AG04450 (cell line): Measurements from ENCODE around the gene HPCAL1. TPM values are rescaled to one million over a fixed set of nuclear protein-coding genes. Genes with fewer than 3 reads are reported as not detected.

ENCODE experiments used
- CTCF ChIA-PET: fragments of 300-600, 350-600 bp; formaldehyde crosslinking; extraction: SDS; loops from one replicate; lab custom pipeline; 2022; ENCODE audit warnings: antibody characterized with exemption, inconsistent platforms; lab: Charles Lee
- POLR2A ChIA-PET: fragments of 350-600 bp; formaldehyde crosslinking; extraction: SDS; loops from one replicate; lab custom pipeline; 2021; ENCODE audit warnings: antibody characterized with exemption, inconsistent platforms; lab: Yijun Ruan, JAX
- DNase-seq: peaks from one replicate; pipeline ENCODE4 v3.0.0-alpha.2; 2011; ENCODE audit warnings: low read depth, low spot score
- H3K27ac ChIP-seq: one replicate; pipeline ENCODE4 v1.5.1; 2012; ENCODE audit warnings: low read depth, low read length, control low read depth
- H3K27me3 ChIP-seq: one replicate; pipeline ENCODE4 v1.6.0; 2012; ENCODE audit warnings: low read length; ENCODE audit not compliant: control insufficient read depth, insufficient read depth
- H3K4me3 ChIP-seq: 2 replicates; pipeline ENCODE4 v1.5.1; 2011; ENCODE audit warnings: mild to moderate bottlenecking, low read depth, low read length, control low read depth
- H3K9me3 ChIP-seq: 2 replicates; pipeline ENCODE4 v1.5.1; 2012; ENCODE audit warnings: low read length; ENCODE audit not compliant: control insufficient read depth, insufficient read depth
- polyA plus RNA-seq: library from polyadenylated mRNA; depleted of rRNA; stranded (reverse); fragments of >200 nt; gene quantifications from 2 replicates; pipeline ENCODE4 v1.2.3, GENCODE V29; 2011
- TF ChIP-seq, protein P1 (sequence below): IDR thresholded peaks from 2 replicates; pipeline ENCODE4 v1.5.1; 2011; ENCODE audit warnings: low read depth, low read length, control low read depth, inconsistent platforms

The HPCAL1 gene
- polyA plus RNA-seq, 1 experiment, result 14.4 TPM

DNA sequence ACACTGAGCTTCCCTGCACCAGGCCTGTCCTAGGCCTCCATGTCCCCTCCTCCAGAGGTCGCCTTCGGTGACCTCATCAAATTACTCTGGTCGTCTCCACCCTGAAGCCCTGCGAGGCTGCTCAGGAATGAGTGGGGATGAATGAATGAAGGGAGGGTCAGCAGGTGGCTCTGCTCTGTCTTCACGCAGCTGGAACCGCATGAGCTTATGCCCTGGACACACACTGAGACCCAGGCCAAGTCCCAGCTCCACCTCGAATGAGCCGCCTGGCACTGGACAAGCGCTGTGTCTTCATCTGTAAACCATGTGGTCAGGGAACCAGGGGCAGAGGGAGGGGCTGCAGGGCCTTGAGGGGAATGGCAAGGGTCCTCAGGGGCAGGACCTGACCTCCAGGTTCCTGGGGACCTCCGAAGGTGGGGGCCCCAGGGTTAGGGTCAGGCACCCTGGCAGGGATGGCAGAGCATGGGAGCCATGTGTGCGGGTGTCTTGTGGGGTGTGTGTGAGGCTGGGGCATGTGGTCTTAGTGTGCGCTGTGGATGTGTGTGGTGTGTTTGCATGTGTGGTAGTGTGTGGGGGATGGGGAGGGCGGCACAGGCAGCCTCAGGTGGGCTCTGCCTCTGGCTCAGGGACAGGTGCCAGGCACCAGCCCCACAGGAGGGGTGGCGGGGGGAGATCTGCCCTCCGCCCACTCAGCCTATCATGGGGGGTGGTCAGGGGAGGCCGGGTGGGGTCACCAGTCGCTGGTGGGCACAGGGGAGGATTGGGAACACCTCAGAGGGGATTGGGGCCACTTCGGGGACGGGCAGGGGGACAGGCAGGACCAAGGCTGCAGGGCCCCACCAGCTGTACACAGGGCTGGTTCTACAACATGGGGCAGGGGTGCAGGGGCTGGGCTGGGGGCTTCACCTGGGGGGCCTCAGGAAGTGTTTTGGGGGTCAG, 131.5 kb downstream of the HPCAL1 start:
- POLR2A ChIA-PET, result interaction anchor here (0.8 to 1.2 kb wide), 4 partner anchors 14 to 377 kb away, joined by 4 to 13 read pairs (median 6); partner anchors contain the start of gene ODC1
- no peak for DNase-seq
- H3K4me3 ChIP-seq, result no peak overlapping the region
- TF ChIP-seq, protein P1, sequence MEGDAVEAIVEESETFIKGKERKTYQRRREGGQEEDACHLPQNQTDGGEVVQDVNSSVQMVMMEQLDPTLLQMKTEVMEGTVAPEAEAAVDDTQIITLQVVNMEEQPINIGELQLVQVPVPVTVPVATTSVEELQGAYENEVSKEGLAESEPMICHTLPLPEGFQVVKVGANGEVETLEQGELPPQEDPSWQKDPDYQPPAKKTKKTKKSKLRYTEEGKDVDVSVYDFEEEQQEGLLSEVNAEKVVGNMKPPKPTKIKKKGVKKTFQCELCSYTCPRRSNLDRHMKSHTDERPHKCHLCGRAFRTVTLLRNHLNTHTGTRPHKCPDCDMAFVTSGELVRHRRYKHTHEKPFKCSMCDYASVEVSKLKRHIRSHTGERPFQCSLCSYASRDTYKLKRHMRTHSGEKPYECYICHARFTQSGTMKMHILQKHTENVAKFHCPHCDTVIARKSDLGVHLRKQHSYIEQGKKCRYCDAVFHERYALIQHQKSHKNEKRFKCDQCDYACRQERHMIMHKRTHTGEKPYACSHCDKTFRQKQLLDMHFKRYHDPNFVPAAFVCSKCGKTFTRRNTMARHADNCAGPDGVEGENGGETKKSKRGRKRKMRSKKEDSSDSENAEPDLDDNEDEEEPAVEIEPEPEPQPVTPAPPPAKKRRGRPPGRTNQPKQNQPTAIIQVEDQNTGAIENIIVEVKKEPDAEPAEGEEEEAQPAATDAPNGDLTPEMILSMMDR, result no peak
- H3K27me3 ChIP-seq, result no peaks in the 10 kb centered on the region
- CTCF ChIA-PET, result interaction anchor here (0.6 to 4.2 kb wide), 64 partner anchors 8 to 805 kb away, joined by 3 to 171 read pairs (median 6); no protein-coding TSS in a partner anchor
- no peaks in the 10 kb centered on the region for H3K9me3 ChIP-seq
- H3K27ac ChIP-seq, result no peak overlapping the region

DNA sequence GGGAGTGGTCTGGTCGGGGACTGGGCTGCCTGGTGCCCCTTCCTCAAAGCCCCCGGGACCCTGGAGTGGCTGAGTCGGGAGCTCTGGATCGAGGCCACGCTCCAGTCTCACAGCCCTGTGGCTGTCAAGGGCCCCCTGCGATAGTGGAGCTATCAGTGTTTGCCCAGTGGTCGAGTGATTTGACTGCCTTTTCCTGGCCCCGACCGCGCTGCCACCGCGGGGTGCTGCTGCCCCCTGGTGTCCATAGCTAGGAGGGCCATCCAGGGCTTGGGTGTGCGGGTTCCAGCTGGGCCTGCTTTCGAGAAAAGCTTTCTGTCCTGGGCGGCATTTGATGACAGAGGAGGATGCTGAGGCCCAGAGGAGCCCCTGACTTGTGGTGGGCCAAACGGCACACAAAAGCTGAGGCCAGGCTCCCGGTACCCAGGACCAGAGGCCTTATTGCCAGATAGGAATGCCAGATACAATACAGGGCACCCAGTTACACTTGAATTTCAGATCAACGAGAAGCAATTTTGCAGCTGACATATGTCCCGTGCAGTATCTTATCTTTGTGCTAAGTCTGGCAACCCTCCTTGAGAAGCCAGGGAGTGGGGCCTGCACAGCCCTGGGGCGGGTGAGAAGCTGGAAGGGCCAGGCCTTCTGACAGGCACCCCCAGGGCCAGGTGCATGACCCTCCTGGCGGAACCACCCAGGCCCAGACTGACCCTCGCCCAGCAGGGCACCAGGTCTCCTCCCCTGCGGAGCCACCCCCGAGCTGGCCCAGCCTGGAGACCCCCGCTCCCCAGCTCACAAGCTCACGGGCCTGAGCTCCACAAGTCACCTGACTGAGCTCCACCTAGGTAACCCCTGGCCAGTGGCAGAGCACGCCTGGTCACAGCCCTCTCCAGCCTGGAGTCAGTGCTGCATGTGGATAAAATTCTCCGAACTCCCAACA, 132.4 kb downstream of the HPCAL1 start:
- ChIA-PET POLR2A (interaction anchor here (0.5 to 1.2 kb wide), 7 partner anchors 13 to 378 kb away, joined by 3 to 13 read pairs (median 4); partner anchors contain the start of gene ODC1), CTCF (interaction anchor here (0.5 to 4.2 kb wide), 68 partner anchors 9 to 806 kb away, joined by 3 to 171 read pairs (median 5); no protein-coding TSS in a partner anchor)
- Histone ChIP-seq H3K27me3 (no peaks in the 10 kb centered on the region), H3K9me3 (no peaks in the 10 kb centered on the region), H3K4me3 (no peak overlapping the region), H3K27ac (no peak overlapping the region)
- peak; percentile 34 for DNase-seq
- TF ChIP-seq, protein P1, result peak; percentile 97

DNA sequence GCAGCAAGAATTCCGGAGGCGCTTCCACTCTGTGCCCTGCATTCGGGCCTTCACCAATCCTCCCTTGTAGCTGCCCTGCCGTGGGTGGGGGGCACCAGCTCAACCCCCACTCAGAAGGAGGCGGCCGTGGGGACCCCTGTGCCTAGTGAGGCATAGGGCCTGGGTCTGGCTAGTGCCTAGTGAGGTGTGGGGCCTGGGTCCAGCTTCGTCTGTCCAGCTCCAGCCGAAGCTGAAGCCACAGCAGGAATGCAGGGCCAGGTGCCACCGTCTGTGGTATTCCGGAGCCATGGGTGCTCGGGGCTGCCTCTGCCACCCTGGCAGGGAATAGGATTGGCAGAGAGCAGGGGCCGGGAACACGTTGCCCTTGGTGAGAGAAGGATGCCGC, 133.1 kb downstream of the HPCAL1 start:
- H3K9me3 ChIP-seq, result no peaks in the 10 kb centered on the region
- H3K4me3 ChIP-seq, result no peak overlapping the region
- H3K27ac ChIP-seq, result no peak overlapping the region
- ChIA-PET POLR2A (interaction anchor here (0.6 to 1.2 kb wide), 2 partner anchors 13 to 378 kb away, joined by 3 to 5 read pairs; partner anchors contain the start of gene ODC1), CTCF (interaction anchor here (0.9 to 4.2 kb wide), 29 partner anchors 9 to 666 kb away, joined by 3 to 171 read pairs (median 8); no protein-coding TSS in a partner anchor)
- no peaks in the 10 kb centered on the region for H3K27me3 ChIP-seq
- TF ChIP-seq, protein P1, result no peak
- DNase-seq, result no peak

DNA sequence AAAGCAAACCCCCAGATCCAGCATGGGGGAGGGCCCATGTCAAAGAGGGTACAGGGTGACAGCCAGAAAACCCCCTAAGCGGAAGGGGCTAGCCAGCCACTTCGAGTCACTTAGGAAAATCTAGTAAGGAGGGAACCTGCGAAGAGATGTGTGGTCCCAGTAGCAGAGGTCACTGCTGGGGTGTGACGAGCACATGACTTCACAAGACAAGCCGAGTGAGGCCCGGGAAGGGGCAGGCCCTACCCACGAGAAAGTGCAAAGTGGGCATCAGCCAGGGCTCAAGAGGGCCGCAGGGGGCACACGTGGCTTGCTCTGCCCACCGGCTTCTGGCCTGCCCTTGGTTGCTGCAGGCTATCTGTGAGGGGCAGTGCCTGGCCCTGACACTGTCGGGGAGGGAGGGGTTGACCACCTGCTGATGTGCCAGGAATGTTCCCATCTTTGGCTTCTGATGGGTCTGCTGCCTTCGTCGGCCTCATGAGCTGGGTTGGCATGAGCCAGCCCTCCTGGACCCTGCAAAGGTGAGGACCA, 133.9 kb downstream of the HPCAL1 start:
- H3K9me3 ChIP-seq, result no peaks in the 10 kb centered on the region
- H3K27me3 ChIP-seq, result no peaks in the 10 kb centered on the region
- H3K27ac ChIP-seq, result no peak overlapping the region
- TF ChIP-seq, protein P1, result no peak
- no peak overlapping the region for H3K4me3 ChIP-seq
- POLR2A ChIA-PET, result no interaction called here
- CTCF ChIA-PET, result interaction anchor here (1.0 to 2.3 kb wide), 4 partner anchors 313 to 364 kb away, joined by 7 to 158 read pairs (median 18); no protein-coding TSS in a partner anchor
- DNase-seq, result no peak
